HepG2 (cell line): ENCODE measurements around the gene CYP19A1. TPM values are rescaled to one million over a fixed set of nuclear protein-coding genes. Genes with fewer than 3 reads are reported as not detected.

Experiments used
- ATAC-seq: fragments of 200-7000 bp; cut with Tn5 transposase; 3 replicates; pipeline ENCODE4 v1.9.1; 2020; ENCODE audit warnings: mild to moderate bottlenecking, moderate library complexity
- BruUV-seq: library from RNA; stranded (reverse); fragments of 400-500 nt; replicated peaks from 2 replicates; lab custom pipeline; 2021; lab: Mats Ljungman, UMichigan
- CTCF ChIA-PET: fragments of 300-600 bp; formaldehyde crosslinking; extraction: SDS; loops from one replicate; lab custom pipeline; 2021; ENCODE audit warnings: low total read pairs, inconsistent platforms, low intra/inter-chr PET ratio; lab: Yijun Ruan, JAX
- POLR2A ChIA-PET: fragments of 350-600 bp; sonication (Branson Sonifier 250); formaldehyde crosslinking; loops from one replicate; lab custom pipeline; 2020; ENCODE audit warnings: antibody characterized with exemption, inconsistent platforms; lab: Yijun Ruan, JAX
- DNase-seq: peaks from one replicate; pipeline ENCODE4 v3.0.0-alpha.2; 2015; ENCODE audit warnings: low spot score
- FAIRE-seq: peaks from 3 replicates; lab custom pipeline; 2011; peaks lifted over from hg19 to GRCh38; lab: Jason Lieb, UNC
- H2AFZ ChIP-seq: one replicate; pipeline ENCODE4 v1.6.1; 2011; ENCODE audit warnings: low read length, inconsistent platforms
- H3K27ac ChIP-seq: fragments of 300-600 bp; 3 replicates; pipeline ENCODE4 v1.8.0; 2011; ENCODE audit warnings: mixed run types, mild to moderate bottlenecking, mixed read lengths, low read length, inconsistent platforms; ENCODE audit not compliant: insufficient read depth; ENCODE audit errors: extremely low read length
- H3K27me3 ChIP-seq, 2 experiments: fragments of 200-600 bp in 1 of 2; 2 replicates in 1 of 2; 3 replicates in 1 of 2; pipeline versions ENCODE4 v1.6.0 to v1.8.0; 2011; ENCODE audit warnings: low read length in 2 of 2, mild to moderate bottlenecking in 2 of 2, moderate library complexity in 2 of 2, inconsistent platforms in 1 of 2; ENCODE audit not compliant: insufficient read depth in 2 of 2, control insufficient read depth in 1 of 2
- H3K36me3 ChIP-seq, 2 experiments: fragments of 200-600 bp in 1 of 2; replicated peaks in 1 of 2; 2 replicates in 1 of 2; 3 replicates in 1 of 2; pipeline versions ENCODE4 v1.5.1 to v1.8.0; 2011; ENCODE audit warnings: low read length in 2 of 2, inconsistent platforms in 1 of 2; ENCODE audit not compliant: insufficient read depth in 2 of 2, control insufficient read depth in 1 of 2
- H3K4me1 ChIP-seq: 2 replicates; pipeline ENCODE4 v1.5.1; 2012; ENCODE audit warnings: low read length, inconsistent platforms; ENCODE audit not compliant: insufficient read depth
- H3K4me2 ChIP-seq: 2 replicates; pipeline ENCODE4 v1.6.0; 2011; ENCODE audit warnings: low read depth, low read length, inconsistent platforms
- H3K4me3 ChIP-seq, 3 experiments: fragments of 200-600 bp in 1 of 3; sonication (generic), shearing (Covaris generic) in 1 of 3; replicated peaks in 1 of 3; 2 replicates each; pipeline ENCODE4 v1.5.1; 2011 to 2016; ENCODE audit warnings: low read length in 3 of 3, inconsistent platforms in 2 of 3, low read depth in 2 of 3, mild to moderate bottlenecking in 2 of 3, control low read depth in 1 of 3, mixed read lengths in 1 of 3; ENCODE audit not compliant: insufficient read depth in 1 of 3
- H3K79me2 ChIP-seq: one replicate; pipeline ENCODE4 v1.6.1; 2011; ENCODE audit warnings: low read length, inconsistent platforms; ENCODE audit not compliant: insufficient read depth
- H3K9ac ChIP-seq: 2 replicates; pipeline ENCODE4 v1.6.0; 2011; ENCODE audit warnings: mild to moderate bottlenecking, low read depth, low read length, inconsistent platforms; ENCODE audit not compliant: insufficient read depth
- H3K9me3 ChIP-seq: 2 replicates; pipeline ENCODE4 v1.5.1; 2012; ENCODE audit warnings: mild to moderate bottlenecking, low read length
- H4K20me1 ChIP-seq: 2 replicates; pipeline ENCODE4 v1.6.0; 2011; ENCODE audit warnings: inconsistent platforms, mild to moderate bottlenecking, low read length, moderate library complexity; ENCODE audit not compliant: insufficient read depth
- AKNA ChIP-seq: sonication (generic); formaldehyde crosslinking; IDR thresholded peaks from 2 replicates; pipeline ENCODE4 v1.4.0; 2020; ENCODE audit warnings: missing genetic modification reagents, borderline replicate concordance
- ATF3 ChIP-seq: sonication (generic); formaldehyde crosslinking; IDR thresholded peaks from 2 replicates; pipeline ENCODE4 v1.4.0; 2020; ENCODE audit warnings: missing genetic modification reagents
- FIP1L1 ChIP-seq: fragments of 200-400 bp; formaldehyde crosslinking; IDR thresholded peaks from 2 replicates; pipeline ENCODE4 v1.6.1; 2018; ENCODE audit warnings: low read depth, mild to moderate bottlenecking, low read length, moderate library complexity, borderline replicate concordance; ENCODE audit not compliant: insufficient read depth
- HDAC2 ChIP-seq: sonication (generic); formaldehyde crosslinking; IDR thresholded peaks from 2 replicates; pipeline ENCODE4 v1.4.0; 2020; ENCODE audit warnings: missing genetic modification reagents
- HNRNPLL ChIP-seq: fragments of 200-400 bp; formaldehyde crosslinking; IDR thresholded peaks from 2 replicates; pipeline ENCODE4 v1.6.1; 2017; ENCODE audit warnings: mild to moderate bottlenecking, low read depth, low read length; ENCODE audit not compliant: poor library complexity, severe bottlenecking
- MEIS2 ChIP-seq: sonication (generic); formaldehyde crosslinking; IDR thresholded peaks from 2 replicates; pipeline ENCODE4 v1.9.0; 2021; ENCODE audit warnings: mild to moderate bottlenecking, missing genetic modification reagents
- NFATC3 ChIP-seq: sonication (generic); formaldehyde crosslinking; IDR thresholded peaks from 2 replicates; pipeline ENCODE4 v1.5.1; 2020; ENCODE audit warnings: mild to moderate bottlenecking, missing genetic modification reagents
- NFYB ChIP-seq: sonication (generic); formaldehyde crosslinking; IDR thresholded peaks from 2 replicates; pipeline ENCODE4 v1.4.0; 2020; ENCODE audit warnings: missing genetic modification reagents
- SMAD9 ChIP-seq: sonication (generic); formaldehyde crosslinking; IDR thresholded peaks from 2 replicates; pipeline ENCODE4 v1.5.1; 2020; ENCODE audit warnings: mild to moderate bottlenecking, missing genetic modification reagents
- SRY ChIP-seq: sonication (generic); formaldehyde crosslinking; IDR thresholded peaks from 2 replicates; pipeline ENCODE4 v1.8.0; 2022; ENCODE audit warnings: mild to moderate bottlenecking, missing genetic modification reagents
- SUZ12 ChIP-seq: fragments of 150-350 bp; IDR thresholded peaks from 2 replicates; pipeline ENCODE4 v1.6.1; 2014; ENCODE audit warnings: low read depth, low read length
- XRCC5 ChIP-seq: fragments of 200-400 bp; formaldehyde crosslinking; optimal IDR thresholded peaks from 2 replicates; pipeline ENCODE3; 2017; ENCODE audit warnings: mild to moderate bottlenecking, low read length
- ZNF563 ChIP-seq: sonication (generic); formaldehyde crosslinking; IDR thresholded peaks from 2 replicates; pipeline ENCODE4 v1.8.0; 2022; ENCODE audit warnings: mild to moderate bottlenecking, moderate library complexity, missing genetic modification reagents
- ZNF616 ChIP-seq: sonication (generic); formaldehyde crosslinking; IDR thresholded peaks from 2 replicates; pipeline ENCODE4 v1.5.0; 2020; ENCODE audit warnings: low read depth, mild to moderate bottlenecking, missing genetic modification reagents
- ZNF629 ChIP-seq: sonication (generic); formaldehyde crosslinking; conservative IDR thresholded peaks from 2 replicates; pipeline ENCODE4 v1.5.0; 2020; ENCODE audit warnings: missing genetic modification reagents
- ZNF720 ChIP-seq: sonication (generic); formaldehyde crosslinking; IDR thresholded peaks from 2 replicates; pipeline ENCODE4 v1.4.0; 2020; ENCODE audit warnings: missing genetic modification reagents
- WGBS: methylation state at CpG from one replicate; pipeline ENCODE4 v1.1.6; 2017; ENCODE audit warnings: low lambda C conversion rate; 5-methylcytosine and 5-hydroxymethylcytosine counted together
- in situ Hi-C: cut with HindIII; loops from 2 replicates; pipeline ENCODE4 v1.10.0; 2017; ENCODE audit warnings: low pct_unique_long_range_greater_than_20kb; ENCODE audit not compliant: extremely low pct_ligation_motif_present
- intact Hi-C: fragments of 100-400 bp; cut with micrococcal nuclease; formaldehyde crosslinking; loops from one replicate; pipeline ENCODE4 v1.10.0; 2022; ENCODE audit not compliant: unreplicated experiment
- polyA plus RNA-seq, 8 experiments: library from polyadenylated mRNA; depleted of rRNA in 3 of 8; stranded (reverse) in 7 of 8; unstranded in 1 of 8; fragments of >200 nt; fragmentation: Illumina TruSeq in 4 of 8; extraction: Trizol in 4 of 8; gene quantifications; 2 replicates each; pipeline versions ENCODE4 v1.2.1 to v1.2.3, GENCODE V29; 2011 to 2016; ENCODE audit warnings: low read depth in 4 of 8, missing spikeins in 1 of 8, mixed read lengths in 1 of 8; ENCODE audit not compliant: insufficient read depth in 1 of 8
- total RNA-seq, 5 experiments: library from RNA; depleted of rRNA; stranded (reverse); fragments of >200 nt; fragmentation: Illumina TruSeq; extraction: Trizol; gene quantifications; 2 replicates each; pipeline ENCODE4 v1.2.3, GENCODE V29; 2016; ENCODE audit warnings: low read depth in 1 of 5
- TF ChIP-seq, protein P1 (sequence below): sonication (generic); formaldehyde crosslinking; conservative IDR thresholded peaks from 2 replicates; pipeline ENCODE4 v1.8.0; 2022; ENCODE audit warnings: mild to moderate bottlenecking, moderate library complexity, missing genetic modification reagents

Gene CYP19A1
- total and polyA plus RNA-seq, 2 of the 13 experiments (the other 11 are each of a cell fraction or from before 2014, with no cell fraction given) = 10.9 to 23.0 TPM

- Histone ChIP-seq H3K4me3 (peak overlapping the region; percentile 13 to 58 (median 25); a peak in 5 of 6 replicates), H3K27ac (peak overlapping the region; percentile 88), H2AFZ (peak overlapping the region; percentile 10), H3K9me3 (no peaks in the 10 kb centered on the region), H3K79me2 (no peaks in the 10 kb centered on the region), H3K36me3 (no peaks in the 10 kb centered on the region), H3K4me2 (peak overlapping the region; percentile 76), H4K20me1 (no peaks in the 10 kb centered on the region), H3K27me3 (no peaks in the 10 kb centered on the region), H3K4me1 (peaks cover 79% of the 10 kb centered on the region), H3K9ac (peak overlapping the region; percentile 55)
- DNase-seq = peak; percentile 91
- 2% methylated on average over 7 of the region's 7 CpGs for WGBS
- in situ Hi-C loops = no loop called here
- peak; percentile 65 for ATAC-seq
- intact Hi-C loops = no loop called here
- ChIA-PET CTCF (no interaction called here), POLR2A (interaction anchor here (1.1 kb wide), 1 partner anchor 18 kb away, joined by 5 read pairs; no protein-coding TSS in a partner anchor)
- no TSS peak for BruUV-seq
- peak; percentile 90 for FAIRE-seq
- TF ChIP-seq AKNA (no peak), ZNF720 (CRISPR knock-in tag) (no peak), FIP1L1 (no peak), SUZ12 (no peak), ZNF616 (CRISPR knock-in tag) (no peak), SRY (CRISPR knock-in tag) (no peak), ZNF563 (CRISPR knock-in tag) (peak; percentile 33; the same call in 1 of the 2 replicates), XRCC5 (no peak), NFATC3 (CRISPR knock-in tag) (no peak), HNRNPLL (no peak), MEIS2 (CRISPR knock-in tag) (peak; percentile 16; the same call in 1 of the 2 replicates), ZNF629 (CRISPR knock-in tag) (no peak), NFYB (peak; percentile 49), SMAD9 (CRISPR knock-in tag) (no peak), ATF3 (CRISPR knock-in tag) (no peak), HDAC2 (peak; percentile 45; the same call in 1 of the 2 replicates)
- TF ChIP-seq, protein P1, sequence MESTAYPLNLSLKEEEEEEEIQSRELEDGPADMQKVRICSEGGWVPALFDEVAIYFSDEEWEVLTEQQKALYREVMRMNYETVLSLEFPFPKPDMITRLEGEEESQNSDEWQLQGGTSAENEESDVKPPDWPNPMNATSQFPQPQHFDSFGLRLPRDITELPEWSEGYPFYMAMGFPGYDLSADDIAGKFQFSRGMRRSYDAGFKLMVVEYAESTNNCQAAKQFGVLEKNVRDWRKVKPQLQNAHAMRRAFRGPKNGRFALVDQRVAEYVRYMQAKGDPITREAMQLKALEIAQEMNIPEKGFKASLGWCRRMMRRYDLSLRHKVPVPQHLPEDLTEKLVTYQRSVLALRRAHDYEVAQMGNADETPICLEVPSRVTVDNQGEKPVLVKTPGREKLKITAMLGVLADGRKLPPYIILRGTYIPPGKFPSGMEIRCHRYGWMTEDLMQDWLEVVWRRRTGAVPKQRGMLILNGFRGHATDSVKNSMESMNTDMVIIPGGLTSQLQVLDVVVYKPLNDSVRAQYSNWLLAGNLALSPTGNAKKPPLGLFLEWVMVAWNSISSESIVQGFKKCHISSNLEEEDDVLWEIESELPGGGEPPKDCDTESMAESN = no peak
These were observed 19.8 kb downstream of the CYP19A1 start for GRCh38 chr15:51318382-51319150.
